ENCODE data around the gene COX8C. TPM values are rescaled to one million over a fixed set of nuclear protein-coding genes. Genes with fewer than 3 reads are reported as not detected.

Gene COX8C
- not detected in 2 replicates for total RNA-seq

GRCh38 chr14:93346926-93347721, at the start of gene COX8C:
TSS of gene COX8C (plus strand) at chr14:93347182. CDS start at chr14:93347269, 87 bp downstream.

GRCh38 chr14:93332853-93333630, 13.9 kb upstream of the COX8C start, which contains the start of gene BTBD7:
TSS of gene BTBD7 (minus strand) at chr14:93333036. CDS start at chr14:93296051, 36,985 bp downstream.

Other genes with a start within 250 kb of the COX8C start
- gene ITPK1, start 231.3 kb upstream of the COX8C start, total RNA-seq = 45.3 and 50.6 TPM in 2 replicates
- 11.8 and 12.6 TPM in 2 replicates for gene MOAP1, start 162.3 kb upstream of the COX8C start, total RNA-seq
- gene LYSET, start 161.9 kb upstream of the COX8C start, total RNA-seq = 9.5 and 13.5 TPM in 2 replicates
- gene GON7, start 140.1 kb upstream of the COX8C start, total RNA-seq = 9.8 and 13.0 TPM in 2 replicates
- 13.1 and 24.5 TPM in 2 replicates for gene UBR7, start 139.9 kb upstream of the COX8C start, total RNA-seq
- gene BTBD7, start 14.1 kb upstream of the COX8C start, total RNA-seq = 10.2 and 13.4 TPM in 2 replicates
- gene UNC79, start 83.8 kb downstream of the COX8C start, total RNA-seq = not detected in 2 replicates

Data from airway epithelial cell (primary cell).